ENCODE data around the gene DDHD1.
A peak's percentile ranks its signal among the peaks of the same experiment; 100 is the strongest.
"Not testable (repeated sequence)": the region's sequence is repeated elsewhere in the genome, so short reads cannot be mapped to it uniquely, and the experiment has no call there.

Gene DDHD1

DNA sequence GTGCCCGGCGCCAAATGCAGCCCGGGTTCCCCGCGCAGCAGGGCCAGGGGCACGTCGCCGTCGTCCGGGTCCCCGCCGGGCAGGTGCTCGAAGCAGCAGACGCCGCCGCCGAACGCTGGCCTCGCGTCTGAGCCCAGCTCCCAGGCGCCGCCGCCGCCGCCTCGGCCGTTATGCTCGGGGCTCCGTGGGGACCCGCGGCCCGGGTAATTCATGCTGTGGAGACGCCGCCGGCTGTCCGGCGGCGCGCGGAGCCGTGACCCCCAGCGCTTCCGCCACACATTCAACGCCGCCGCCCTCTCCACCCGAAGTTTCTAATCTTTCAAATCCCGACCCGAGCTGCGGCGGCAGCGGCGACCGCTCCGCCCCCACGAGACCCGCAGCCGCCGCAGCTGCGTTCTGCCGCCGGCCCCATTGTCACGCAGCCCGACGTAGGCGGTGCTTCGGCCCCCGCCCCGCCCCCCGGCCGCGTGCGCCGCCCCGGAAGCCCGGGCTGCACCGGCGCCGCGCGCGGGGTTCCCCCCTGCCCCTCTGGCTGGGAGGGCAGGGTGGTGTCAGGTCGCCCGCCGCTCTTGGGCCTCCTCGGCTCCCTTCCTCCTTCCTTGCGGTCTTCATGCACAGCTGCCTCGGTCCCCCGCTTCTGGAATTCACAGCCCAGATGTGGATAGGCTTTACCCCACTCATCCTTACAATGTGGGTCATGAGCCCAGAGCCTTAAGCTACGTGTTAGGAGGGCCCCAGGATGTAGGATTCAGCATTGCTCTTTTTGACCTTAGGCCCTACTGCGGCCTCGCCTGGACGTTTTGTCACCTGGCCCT is at the start of gene DDHD1:
TSS of gene DDHD1 (minus strand) at position 437 of the 815 bp plus-strand sequence. CDS start at position 212, 225 bp downstream.
- DNase-seq (ENCODE audit: insufficient read length, low spot score) (peak; percentile 66), FAIRE-seq (no peak)
- peak; percentile 76 for TF ChIP-seq POLR2A (IDR thresholded peaks at IDR 0.05; ENCODE audit: low read depth, low read length)

DNA sequence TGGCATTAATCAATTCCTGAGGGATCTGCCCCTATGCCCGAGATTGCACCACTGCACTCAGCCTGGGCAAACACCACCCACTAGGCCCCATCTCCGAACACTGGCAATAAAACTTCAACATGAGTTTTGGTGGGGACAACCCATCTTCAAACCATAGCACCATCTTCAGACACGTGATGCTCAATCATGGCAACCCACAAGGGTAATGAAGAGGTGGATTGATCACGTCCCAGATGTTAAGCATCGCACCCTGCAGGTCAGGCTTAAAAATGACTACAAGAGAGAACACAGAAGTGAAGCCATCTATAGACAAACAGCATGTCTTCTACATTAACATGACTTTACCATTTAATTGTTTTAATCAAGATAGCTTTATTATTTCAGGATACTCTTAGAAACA is 42.8 kb upstream of the DDHD1 start:
- DNase-seq (ENCODE audit: insufficient read length, low spot score) (no peak), FAIRE-seq (no peak)
- TF ChIP-seq POLR2A (IDR thresholded peaks at IDR 0.05; ENCODE audit: low read depth, low read length): no peak

DNA sequence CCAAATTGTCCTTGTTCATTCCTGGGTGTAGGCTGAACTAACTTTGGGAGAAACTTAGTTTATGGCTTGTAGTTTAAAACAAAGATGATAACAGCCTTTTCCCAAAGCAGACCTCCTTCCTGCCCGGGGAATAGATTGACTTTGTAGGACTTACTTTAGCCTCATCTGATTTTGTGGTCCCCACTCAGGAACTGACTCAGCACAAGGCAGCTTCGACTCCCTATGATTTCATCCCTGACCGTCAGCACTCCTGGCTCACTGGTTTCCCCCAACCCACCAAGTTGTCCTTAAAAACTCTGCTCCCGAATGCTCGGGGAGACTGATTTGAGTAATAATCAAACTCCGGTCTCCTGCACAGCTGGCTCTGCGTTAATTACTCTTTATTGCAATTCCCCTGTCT is 40.1 kb upstream of the DDHD1 start:
- FAIRE-seq (no peak), DNase-seq (ENCODE audit: insufficient read length, low spot score) (no peak)
- TF ChIP-seq POLR2A (IDR thresholded peaks at IDR 0.05; ENCODE audit: low read depth, low read length): no peak

GRCh38 chr14:53192052-53192760 is 39.1 kb upstream of the DDHD1 start:
- no peak for DNase-seq (ENCODE audit: insufficient read length, low spot score)
- no peak for FAIRE-seq
- no peak for TF ChIP-seq POLR2A (IDR thresholded peaks at IDR 0.05; ENCODE audit: low read depth, low read length)

DNA sequence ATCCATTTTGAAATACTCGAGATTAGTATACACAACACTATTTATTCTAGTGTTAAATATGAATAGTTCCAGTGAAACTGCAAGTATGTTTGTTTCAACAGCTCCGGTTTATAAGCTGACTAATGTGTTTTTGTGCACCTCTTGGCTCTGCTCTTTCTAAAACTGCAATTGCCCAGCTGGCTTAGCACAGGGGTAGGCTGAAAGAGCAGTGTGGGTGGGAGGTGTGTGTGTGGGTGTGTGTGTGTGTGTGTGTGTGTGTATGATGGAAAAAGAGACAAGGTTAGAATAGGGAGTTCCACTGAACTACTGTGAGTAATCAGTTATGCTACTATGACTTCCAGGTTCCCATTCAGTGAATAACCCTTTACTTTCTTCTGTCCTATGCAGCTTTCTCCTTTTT is 37.8 kb upstream of the DDHD1 start:
- no peak for TF ChIP-seq POLR2A (IDR thresholded peaks at IDR 0.05; ENCODE audit: low read depth, low read length)
- DNase-seq (ENCODE audit: insufficient read length, low spot score) (no peak), FAIRE-seq (no peak)

GRCh38 chr14:53187921-53188463 is 34.9 kb upstream of the DDHD1 start:
- DNase-seq (ENCODE audit: insufficient read length, low spot score) (no peak), FAIRE-seq (no peak)
- TF ChIP-seq POLR2A (IDR thresholded peaks at IDR 0.05; ENCODE audit: low read depth, low read length): no peak

DNA sequence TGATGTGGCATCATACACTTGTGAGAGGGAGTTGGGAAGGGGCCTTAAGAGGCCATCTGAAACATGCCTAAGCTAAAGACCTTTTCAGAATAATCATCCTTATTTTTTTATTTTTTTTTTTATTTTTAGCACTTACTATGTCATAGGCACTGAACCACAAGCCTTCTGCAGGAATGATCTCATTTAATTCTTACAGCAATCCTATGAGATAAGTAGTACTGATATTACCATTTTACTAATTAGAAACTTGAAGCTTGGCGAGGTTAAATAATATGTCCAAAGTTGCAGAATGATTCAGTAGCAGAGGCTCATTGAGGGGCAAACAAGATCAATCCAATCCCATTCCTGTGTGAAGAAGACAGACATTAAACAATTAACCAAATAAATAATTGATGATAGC is 33.4 kb upstream of the DDHD1 start:
- no peak for FAIRE-seq
- TF ChIP-seq POLR2A (IDR thresholded peaks at IDR 0.05; ENCODE audit: low read depth, low read length): no peak
- DNase-seq (ENCODE audit: insufficient read length, low spot score): no peak

GRCh38 chr14:53183611-53184010 is 30.5 kb upstream of the DDHD1 start:
- TF ChIP-seq POLR2A (IDR thresholded peaks at IDR 0.05; ENCODE audit: low read depth, low read length): no peak
- no peak for DNase-seq (ENCODE audit: insufficient read length, low spot score)
- no peak for FAIRE-seq

- no peak for FAIRE-seq
Observed at GRCh38 chr14:53183056-53183455, 29.9 kb upstream of the DDHD1 start.

DNA sequence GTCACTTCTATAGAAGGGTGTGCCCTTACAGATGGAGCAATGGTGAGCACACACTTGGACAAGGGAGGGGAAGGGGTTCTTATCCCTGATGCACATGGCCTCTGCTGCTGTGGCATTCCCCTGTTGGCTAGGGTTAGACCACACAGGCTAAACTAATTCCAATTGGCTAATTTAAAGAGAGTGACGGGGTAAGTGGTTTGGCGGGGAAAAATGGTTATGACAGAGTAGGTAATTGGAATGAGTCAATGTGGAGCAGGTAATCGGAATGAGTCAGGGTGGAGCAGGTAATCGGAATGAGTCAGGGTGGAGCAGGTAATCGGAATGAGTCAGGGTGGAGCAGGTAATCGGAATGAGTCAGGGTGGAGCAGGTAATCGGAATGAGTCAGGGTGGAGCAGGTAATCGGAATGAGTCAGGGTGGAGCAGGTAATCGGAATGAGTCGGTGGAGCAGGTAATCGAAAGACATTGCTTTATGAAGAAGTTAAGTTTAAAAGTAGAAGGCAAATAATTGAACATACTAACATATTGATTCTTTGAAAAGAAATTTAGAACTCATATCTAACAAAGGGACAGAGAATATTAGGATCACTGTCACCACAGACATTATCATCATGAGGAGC is 28.4 kb upstream of the DDHD1 start:
- not testable (repeated sequence) for FAIRE-seq; DNase-seq (ENCODE audit: insufficient read length, low spot score)

More at GRCh38 chr14:53183056-53183455, 29.9 kb upstream of the DDHD1 start:
- TF ChIP-seq POLR2A (IDR thresholded peaks at IDR 0.05; ENCODE audit: low read depth, low read length): no peak
- no peak for DNase-seq (ENCODE audit: insufficient read length, low spot score)

DNA sequence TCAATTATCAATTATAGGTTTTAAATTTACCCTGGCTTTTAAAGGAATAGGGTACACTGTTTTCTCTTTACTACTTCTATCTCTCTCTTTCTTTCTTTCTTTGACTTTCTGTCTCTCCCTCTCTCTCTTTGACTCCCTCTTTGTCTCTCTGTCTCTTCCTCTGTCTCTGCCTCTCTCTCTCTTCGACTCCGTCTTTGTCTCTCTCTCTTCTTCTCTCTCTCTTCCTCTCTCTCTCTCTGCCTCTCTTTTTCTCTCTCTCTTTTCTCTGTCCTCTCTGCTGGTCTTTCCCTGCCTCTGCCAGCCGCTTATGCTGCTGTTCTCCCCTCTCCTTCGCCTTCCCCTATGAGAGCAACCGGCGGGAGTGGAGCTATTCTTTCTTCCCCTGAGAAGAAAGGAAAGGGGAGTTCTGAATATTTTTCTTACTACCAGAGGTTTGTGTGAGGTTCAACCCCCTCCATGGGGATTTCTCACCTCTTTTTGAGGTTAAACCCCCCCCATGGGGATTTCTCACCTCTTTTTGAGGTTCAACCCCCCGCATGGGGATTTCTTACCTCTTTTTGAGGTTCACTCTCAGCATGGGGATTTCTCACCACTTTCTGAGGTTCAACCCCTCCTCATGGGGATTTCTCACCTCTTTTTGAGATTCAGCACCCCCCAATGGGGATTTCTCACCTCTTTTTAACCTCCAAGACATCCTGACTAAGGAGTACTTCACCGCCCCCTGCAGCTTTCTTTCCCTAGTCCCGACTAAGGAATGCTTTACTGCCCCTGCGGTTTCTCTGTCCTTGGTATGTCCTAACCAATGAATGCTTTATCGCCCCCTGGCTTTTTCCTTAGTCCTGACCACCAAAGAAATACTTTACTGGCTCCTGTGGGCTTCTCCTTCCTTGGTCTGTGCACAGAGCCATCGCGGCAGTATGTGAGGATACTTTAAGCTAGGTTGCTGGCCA is 27.4 kb upstream of the DDHD1 start:
- FAIRE-seq (no peak), DNase-seq (ENCODE audit: insufficient read length, low spot score) (no peak)
- no peak for TF ChIP-seq POLR2A (IDR thresholded peaks at IDR 0.05; ENCODE audit: low read depth, low read length)

- not testable (repeated sequence) for FAIRE-seq; DNase-seq (ENCODE audit: insufficient read length, low spot score)
Observed at GRCh38 chr14:53179486-53180005, 26.4 kb upstream of the DDHD1 start.

DNA sequence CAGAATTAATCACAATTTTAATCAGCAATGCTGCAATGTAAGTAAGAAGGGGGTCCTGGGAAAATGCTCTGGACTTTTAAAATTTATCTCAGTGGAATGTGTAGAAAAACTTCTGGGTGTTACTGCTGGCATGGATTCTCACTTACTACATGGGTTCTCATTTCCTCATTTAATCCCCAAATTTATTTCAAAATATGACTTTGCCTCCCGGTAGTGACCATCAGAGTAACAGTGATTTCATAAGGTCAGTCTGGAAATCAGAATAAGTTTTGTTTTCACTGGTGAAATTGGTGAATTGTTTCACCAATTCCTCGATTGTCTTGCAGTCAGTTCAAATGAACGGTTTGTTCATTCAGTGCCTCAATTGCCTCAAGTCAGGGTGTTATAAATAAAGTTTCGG is 22.3 kb upstream of the DDHD1 start:
- FAIRE-seq (no peak), DNase-seq (ENCODE audit: insufficient read length, low spot score) (no peak)
- no peak for TF ChIP-seq POLR2A (IDR thresholded peaks at IDR 0.05; ENCODE audit: low read depth, low read length)
